BLaER1 (cell line): ENCODE results near the gene TPCN2.
"Not testable (repeated sequence)": the region's sequence is repeated elsewhere in the genome, so short reads cannot be mapped to it uniquely, and the experiment has no call there.

ENCODE experiments used
- H3K27ac ChIP-seq: shearing (Covaris generic); formaldehyde crosslinking; 2 replicates; pipeline ENCODE4 v1.8.1; 2022
- H3K27me3 ChIP-seq: shearing (Covaris generic); formaldehyde crosslinking; 2 replicates; pipeline ENCODE4 v1.8.1; 2022
- H3K36me3 ChIP-seq: shearing (Covaris generic); formaldehyde crosslinking; 2 replicates; pipeline ENCODE4 v1.8.1; 2022
- H3K4me1 ChIP-seq: shearing (Covaris generic); formaldehyde crosslinking; 2 replicates; pipeline ENCODE4 v1.8.1; 2022
- H3K4me2 ChIP-seq: shearing (Covaris generic); formaldehyde crosslinking; 2 replicates; pipeline ENCODE4 v1.8.1; 2022
- H3K4me3 ChIP-seq: shearing (Covaris generic); formaldehyde crosslinking; 2 replicates; pipeline ENCODE4 v1.8.1; 2022
- H3K9ac ChIP-seq: shearing (Covaris generic); formaldehyde crosslinking; 2 replicates; pipeline ENCODE4 v1.8.1; 2022
- H3K9me3 ChIP-seq: shearing (Covaris generic); formaldehyde crosslinking; 2 replicates; pipeline ENCODE4 v1.8.1; 2022
- H4K20me1 ChIP-seq: shearing (Covaris generic); formaldehyde crosslinking; 2 replicates; pipeline ENCODE4 v1.8.1; 2022
- Cebpa-rat ChIP-seq: shearing (Covaris generic); IDR thresholded peaks from 2 replicates; pipeline ENCODE4 v1.8.1; 2022

Gene TPCN2

DNA sequence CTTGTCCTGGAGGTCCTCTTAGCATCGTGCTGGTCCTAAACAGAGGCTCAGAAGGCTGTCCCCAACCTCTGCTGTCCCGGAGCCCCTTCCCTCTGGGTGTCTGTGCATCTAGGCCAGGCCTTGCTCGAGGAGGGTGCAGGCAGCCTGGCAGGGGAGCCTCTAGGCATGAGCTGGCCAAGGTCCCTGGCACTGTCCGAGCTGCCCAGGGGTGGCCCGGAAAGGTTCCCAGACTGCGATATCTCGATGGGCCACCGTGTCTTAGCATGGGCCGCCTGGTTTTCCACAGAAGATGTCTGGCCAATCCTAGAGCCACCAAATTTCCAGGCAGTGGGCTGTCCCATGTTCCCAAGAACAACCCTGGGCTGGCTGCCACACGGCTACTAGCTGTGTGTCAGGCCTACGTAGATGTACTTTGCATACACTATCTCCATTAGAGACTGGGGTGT lies 82.4 kb downstream of the TPCN2 start:
- Histone ChIP-seq H3K9me3 (peaks cover 57% of the 10 kb centered on the region), H4K20me1 (no peaks in the 10 kb centered on the region), H3K27ac (no peak overlapping the region), H3K27me3 (no peaks in the 10 kb centered on the region), H3K36me3 (peaks cover 12% of the 10 kb centered on the region; the same call in 1 of the 2 replicates), H3K4me2 (peak overlapping the region; percentile 40), H3K4me1 (peaks cover 37% of the 10 kb centered on the region), H3K4me3 (no peak overlapping the region), H3K9ac (0 out of 2 replicates have a peak overlapping the region, but pooled peaks have one; percentile 2)
- TF ChIP-seq Cebpa-rat: no peak

- H3K27ac ChIP-seq: no peak overlapping the region
Measured at GRCh38 chr11:69131644-69132300, 83.0 kb downstream of the TPCN2 start.

GRCh38 chr11:69132301-69132670 lies 83.6 kb downstream of the TPCN2 start:
- no peak overlapping the region for H3K4me2 ChIP-seq
- H3K4me1 ChIP-seq: peaks cover 37% of the 10 kb centered on the region
- H3K4me3 ChIP-seq: no peak overlapping the region
- peaks cover 69% of the 10 kb centered on the region for H3K9me3 ChIP-seq
- no peak for TF ChIP-seq Cebpa-rat
- no peak overlapping the region for H3K27ac ChIP-seq
- H3K27me3 ChIP-seq: no peaks in the 10 kb centered on the region
- no peak overlapping the region for H3K9ac ChIP-seq
- H3K36me3 ChIP-seq: peaks cover 20% of the 10 kb centered on the region; the same call in 1 of the 2 replicates
- no peaks in the 10 kb centered on the region for H4K20me1 ChIP-seq

More at GRCh38 chr11:69131644-69132300, 83.0 kb downstream of the TPCN2 start:
- no peaks in the 10 kb centered on the region for H3K27me3 ChIP-seq
- 0 out of 2 replicates have a peak overlapping the region, but pooled peaks have one; percentile 9 for H3K4me2 ChIP-seq
- TF ChIP-seq Cebpa-rat: no peak
- no peaks in the 10 kb centered on the region for H4K20me1 ChIP-seq
- H3K4me3 ChIP-seq: no peak overlapping the region
- no peak overlapping the region for H3K9ac ChIP-seq
- peaks cover 63% of the 10 kb centered on the region for H3K9me3 ChIP-seq
- peaks cover 18% of the 10 kb centered on the region; the same call in 1 of the 2 replicates for H3K36me3 ChIP-seq
- H3K4me1 ChIP-seq: peaks cover 37% of the 10 kb centered on the region

GRCh38 chr11:69133251-69133650 lies 84.5 kb downstream of the TPCN2 start:
- H4K20me1 ChIP-seq: no peaks in the 10 kb centered on the region
- no peak overlapping the region for H3K9ac ChIP-seq
- H3K4me1 ChIP-seq: peaks cover 37% of the 10 kb centered on the region
- H3K27me3 ChIP-seq: no peaks in the 10 kb centered on the region
- peaks cover 59% of the 10 kb centered on the region for H3K9me3 ChIP-seq
- TF ChIP-seq Cebpa-rat: no peak
- H3K4me2 ChIP-seq: no peak overlapping the region
- H3K36me3 ChIP-seq: peaks cover 20% of the 10 kb centered on the region; the same call in 1 of the 2 replicates
- no peak overlapping the region for H3K4me3 ChIP-seq
- no peak overlapping the region for H3K27ac ChIP-seq

GRCh38 chr11:69134182-69134581 lies 85.5 kb downstream of the TPCN2 start:
- H3K27me3 ChIP-seq, H3K4me3 ChIP-seq, H3K27ac ChIP-seq, H3K9ac ChIP-seq, H4K20me1 ChIP-seq: not testable (repeated sequence)
- Histone ChIP-seq H3K36me3 (peaks cover 20% of the 10 kb centered on the region; the same call in 1 of the 2 replicates), H3K9me3 (peaks cover 58% of the 10 kb centered on the region), H3K4me2 (peak overlapping the region; percentile 32), H3K4me1 (peaks cover 37% of the 10 kb centered on the region)

DNA sequence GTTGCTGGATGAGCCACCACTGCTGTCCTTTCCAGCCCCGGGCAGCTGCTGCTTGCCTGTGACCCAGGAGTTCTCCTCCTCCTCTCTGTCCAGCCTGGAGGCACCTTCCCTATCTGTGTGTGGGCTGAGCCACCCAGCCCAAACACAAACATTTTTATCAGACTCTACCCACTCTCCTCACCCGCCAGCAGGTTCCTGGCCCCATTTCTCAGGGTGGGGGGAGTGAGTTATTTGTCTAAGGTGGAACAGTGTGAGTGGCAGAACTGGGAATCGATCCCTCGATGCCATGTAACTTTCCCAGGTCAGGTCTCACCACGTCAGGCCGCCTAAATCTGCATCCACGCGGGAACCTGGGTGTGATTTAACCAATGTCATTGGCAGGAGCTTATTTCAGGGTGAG lies 86.2 kb downstream of the TPCN2 start:
- Histone ChIP-seq H3K4me1 (peaks cover 37% of the 10 kb centered on the region), H4K20me1 (no peaks in the 10 kb centered on the region), H3K36me3 (peaks cover 20% of the 10 kb centered on the region; the same call in 1 of the 2 replicates), H3K27ac (no peak overlapping the region), H3K4me2 (peak overlapping the region; percentile 32), H3K9ac (no peak overlapping the region), H3K9me3 (peaks cover 58% of the 10 kb centered on the region), H3K27me3 (no peaks in the 10 kb centered on the region), H3K4me3 (peak overlapping the region; percentile 12)
- no peak for TF ChIP-seq Cebpa-rat

- Histone ChIP-seq H3K4me3 (peak overlapping the region; percentile 12), H3K4me1 (peaks cover 38% of the 10 kb centered on the region), H3K27me3 (no peaks in the 10 kb centered on the region), H3K36me3 (peaks cover 20% of the 10 kb centered on the region; the same call in 1 of the 2 replicates), H3K27ac (no peak overlapping the region), H3K4me2 (0 out of 2 replicates have a peak overlapping the region, but pooled peaks have one; percentile 32), H3K9ac (no peak overlapping the region), H4K20me1 (no peaks in the 10 kb centered on the region), H3K9me3 (peaks cover 58% of the 10 kb centered on the region)
- no peak for TF ChIP-seq Cebpa-rat
Measured at GRCh38 chr11:69135420-69136363, 87.0 kb downstream of the TPCN2 start.

DNA sequence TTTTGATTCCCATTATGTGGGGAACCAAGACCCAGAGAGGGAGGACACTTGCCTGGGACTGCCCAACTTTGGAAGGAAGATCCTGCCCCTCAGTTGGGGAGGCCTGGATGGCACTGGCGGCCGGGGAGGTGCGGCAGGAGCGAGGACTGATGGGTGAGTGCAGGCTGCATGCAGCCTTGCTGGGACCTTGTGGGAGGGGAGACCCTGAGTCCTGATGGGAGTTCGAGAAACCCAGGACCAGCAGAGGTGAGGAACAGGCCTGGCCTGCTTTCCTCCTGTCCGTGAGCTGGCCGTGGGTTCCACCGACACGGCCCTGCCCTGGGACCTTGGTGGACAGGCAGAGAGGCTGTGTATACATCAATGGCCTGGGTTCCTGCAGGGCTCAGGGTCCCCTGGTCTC lies 87.7 kb downstream of the TPCN2 start:
- Histone ChIP-seq H3K27ac (no peak overlapping the region), H3K4me2 (no peak overlapping the region), H3K9me3 (peaks cover 59% of the 10 kb centered on the region), H3K4me3 (no peak overlapping the region), H4K20me1 (no peaks in the 10 kb centered on the region), H3K9ac (no peak overlapping the region), H3K36me3 (peaks cover 20% of the 10 kb centered on the region; the same call in 1 of the 2 replicates), H3K27me3 (no peaks in the 10 kb centered on the region), H3K4me1 (peaks cover 34% of the 10 kb centered on the region)
- TF ChIP-seq Cebpa-rat: no peak

- H3K27me3 ChIP-seq: no peaks in the 10 kb centered on the region
- no peak for TF ChIP-seq Cebpa-rat
- H3K27ac ChIP-seq: no peak overlapping the region
- peaks cover 66% of the 10 kb centered on the region for H3K9me3 ChIP-seq
- no peaks in the 10 kb centered on the region for H4K20me1 ChIP-seq
- H3K4me1 ChIP-seq: peaks cover 32% of the 10 kb centered on the region
- no peak overlapping the region for H3K4me2 ChIP-seq
- H3K36me3 ChIP-seq: peaks cover 20% of the 10 kb centered on the region; the same call in 1 of the 2 replicates
- H3K9ac ChIP-seq: no peak overlapping the region
- H3K4me3 ChIP-seq: no peak overlapping the region
Measured at GRCh38 chr11:69137151-69137844, 88.6 kb downstream of the TPCN2 start.
